Measurements from ENCODE around the gene USP17L15.
"Not testable (repeated sequence)": the region's sequence is repeated elsewhere in the genome, so short reads cannot be mapped to it uniquely, and the experiment has no call there.

Gene USP17L15

DNA sequence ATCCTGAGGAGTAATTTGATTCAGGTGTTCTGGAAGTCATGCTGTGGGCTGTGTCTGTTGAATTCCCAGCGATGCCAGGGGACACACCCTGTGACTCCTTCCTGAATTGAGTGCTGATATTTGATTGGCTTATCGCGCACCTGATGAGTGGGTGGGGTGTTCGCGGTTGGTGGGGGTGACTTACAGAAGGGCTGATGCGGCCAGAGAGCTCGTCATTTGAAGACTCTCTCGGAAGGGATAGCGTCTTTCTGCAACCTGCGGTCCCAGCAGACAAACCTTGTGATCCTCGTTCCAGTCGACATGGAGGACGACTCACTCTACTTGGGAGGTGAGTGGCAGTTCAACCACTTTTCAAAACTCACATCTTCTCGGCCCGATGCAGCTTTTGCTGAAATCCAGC is at the start of gene USP17L15:
Gene USP17L15, plus strand, starts transcription at position 301 of the 400 bp plus-strand sequence. Its CDS starts 0 bp downstream, at position 301.
- CTCF ChIA-PET; POLR2A ChIA-PET; DNase-seq (ENCODE audit: extremely low spot score): not testable (repeated sequence)

GRCh38 chr4:9210357-9210756 is 23.8 kb upstream of the USP17L15 start, which contains the start of gene USP17L10:
USP17L10 (plus strand) TSS chr4:9210657; CDS start chr4:9210657, 0 bp downstream.
- CTCF ChIA-PET; POLR2A ChIA-PET; DNase-seq (ENCODE audit: extremely low spot score): not testable (repeated sequence)

GRCh38 chr4:9214701-9215100 is 19.5 kb upstream of the USP17L15 start:
- POLR2A ChIA-PET; CTCF ChIA-PET; DNase-seq (ENCODE audit: extremely low spot score): not testable (repeated sequence)

DNA sequence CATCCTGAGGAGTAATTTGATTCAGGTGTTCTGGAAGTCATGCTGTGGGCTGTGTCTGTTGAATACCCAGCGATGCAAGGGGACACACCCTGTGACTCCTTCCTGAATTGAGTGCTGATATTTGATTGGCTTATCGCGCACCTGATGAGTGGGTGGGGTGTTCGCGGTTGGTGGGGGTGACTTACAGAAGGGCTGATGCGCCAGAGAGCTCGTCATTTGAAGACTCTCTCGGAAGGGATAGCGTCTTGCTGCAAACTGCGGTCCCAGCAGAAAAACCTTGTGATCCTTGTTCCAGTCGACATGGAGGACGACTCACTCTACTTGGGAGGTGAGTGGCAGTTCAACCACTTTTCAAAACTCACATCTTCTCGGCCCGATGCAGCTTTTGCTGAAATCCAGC is 19.1 kb upstream of the USP17L15 start, which contains the start of gene USP17L11:
Gene USP17L11, plus strand, starts transcription at position 301 of the 400 bp plus-strand sequence. Its CDS starts 0 bp downstream, at position 301.
- POLR2A ChIA-PET; DNase-seq (ENCODE audit: extremely low spot score): not testable (repeated sequence)

GRCh38 chr4:9219852-9220251 is 14.3 kb upstream of the USP17L15 start, which contains the start of gene USP17L12:
USP17L12 (plus strand) TSS chr4:9220152; CDS start chr4:9220152, 0 bp downstream.
- POLR2A ChIA-PET; DNase-seq (ENCODE audit: extremely low spot score); CTCF ChIA-PET: not testable (repeated sequence)

More for the DNA sequence above, 19.1 kb upstream of the USP17L15 start, which contains the start of gene USP17L11:
- CTCF ChIA-PET, result not testable (repeated sequence)

DNA sequence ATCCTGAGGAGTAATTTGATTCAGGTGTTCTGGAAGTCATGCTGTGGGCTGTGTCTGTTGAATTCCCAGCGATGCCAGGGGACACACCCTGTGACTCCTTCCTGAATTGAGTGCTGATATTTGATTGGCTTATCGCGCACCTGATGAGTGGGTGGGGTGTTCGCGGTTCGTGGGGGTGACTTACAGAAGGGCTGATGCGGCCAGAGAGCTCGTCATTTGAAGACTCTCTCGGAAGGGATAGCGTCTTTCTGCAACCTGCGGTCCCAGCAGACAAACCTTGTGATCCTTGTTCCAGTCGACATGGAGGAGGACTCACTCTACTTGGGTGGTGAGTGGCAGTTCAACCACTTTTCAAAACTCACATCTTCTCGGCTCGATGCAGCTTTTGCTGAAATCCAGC is 9.6 kb upstream of the USP17L15 start, which contains the start of gene USP17L13:
Gene USP17L13, plus strand, starts transcription at position 301 of the 400 bp plus-strand sequence. Its CDS starts 0 bp downstream, at position 301.
- CTCF ChIA-PET; DNase-seq (ENCODE audit: extremely low spot score); POLR2A ChIA-PET: not testable (repeated sequence)

DNA sequence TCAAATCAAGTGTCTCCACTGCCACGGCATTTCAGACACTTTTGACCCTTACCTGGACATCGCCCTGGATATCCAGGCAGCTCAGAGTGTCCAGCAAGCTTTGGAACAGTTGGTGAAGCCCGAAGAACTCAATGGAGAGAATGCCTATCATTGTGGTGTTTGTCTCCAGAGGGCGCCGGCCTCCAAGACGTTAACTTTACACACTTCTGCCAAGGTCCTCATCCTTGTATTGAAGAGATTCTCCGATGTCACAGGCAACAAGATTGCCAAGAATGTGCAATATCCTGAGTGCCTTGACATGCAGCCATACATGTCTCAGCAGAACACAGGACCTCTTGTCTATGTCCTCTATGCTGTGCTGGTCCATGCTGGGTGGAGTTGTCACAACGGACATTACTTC is 3.9 kb upstream of the USP17L15 start:
- DNase-seq (ENCODE audit: extremely low spot score); POLR2A ChIA-PET; CTCF ChIA-PET: not testable (repeated sequence)

DNA sequence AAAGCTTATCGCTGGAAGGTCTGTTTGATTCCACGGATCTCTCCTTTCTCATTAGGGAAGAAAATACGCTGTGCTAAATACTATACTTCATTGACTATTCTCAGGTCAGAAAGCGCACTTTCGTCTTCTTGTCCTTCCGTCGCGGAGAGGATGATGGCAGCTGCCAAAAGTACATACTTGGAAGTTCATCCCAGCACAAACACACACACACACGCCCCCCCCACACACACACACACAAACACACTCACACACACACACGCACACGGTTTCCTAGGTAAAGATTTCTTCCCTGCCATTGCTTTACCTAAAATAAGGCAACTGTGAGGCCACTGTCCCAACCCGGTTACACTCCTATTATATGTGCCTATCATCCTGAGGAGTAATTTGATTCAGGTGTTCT is 4.3 kb downstream of the USP17L15 start:
- CTCF ChIA-PET, result not testable (repeated sequence)

DNA sequence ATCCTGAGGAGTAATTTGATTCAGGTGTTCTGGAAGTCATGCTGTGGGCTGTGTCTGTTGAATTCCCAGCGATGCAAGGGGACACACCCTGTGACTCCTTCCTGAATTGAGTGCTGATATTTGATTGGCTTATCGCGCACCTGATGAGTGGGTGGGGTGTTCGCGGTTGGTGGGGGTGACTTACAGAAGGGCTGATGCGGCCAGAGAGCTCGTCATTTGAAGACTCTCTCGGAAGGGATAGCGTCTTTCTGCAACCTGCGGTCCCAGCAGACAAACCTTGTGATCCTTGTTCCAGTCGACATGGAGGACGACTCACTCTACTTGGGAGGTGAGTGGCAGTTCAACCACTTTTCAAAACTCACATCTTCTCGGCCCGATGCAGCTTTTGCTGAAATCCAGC is 9.4 kb downstream of the USP17L15 start, which contains the start of gene USP17L17:
Gene USP17L17, plus strand, starts transcription at position 301 of the 400 bp plus-strand sequence. Its CDS starts 0 bp downstream, at position 301.
- CTCF ChIA-PET; POLR2A ChIA-PET; DNase-seq (ENCODE audit: extremely low spot score): not testable (repeated sequence)

More for the DNA sequence above, 4.3 kb downstream of the USP17L15 start:
- POLR2A ChIA-PET; DNase-seq (ENCODE audit: extremely low spot score): not testable (repeated sequence)

GRCh38 chr4:9247953-9248680 is 13.9 kb downstream of the USP17L15 start, which contains the start of gene USP17L18:
USP17L18 (plus strand) TSS chr4:9248630; CDS start chr4:9248630, 0 bp downstream.
- DNase-seq (ENCODE audit: extremely low spot score); CTCF ChIA-PET; POLR2A ChIA-PET: not testable (repeated sequence)

- DNase-seq (ENCODE audit: extremely low spot score); POLR2A ChIA-PET: not testable (repeated sequence)
These were observed 18.9 kb downstream of the USP17L15 start, which contains the start of gene USP17L19 for GRCh38 chr4:9253078-9253477. USP17L19 (plus strand) TSS chr4:9253378; CDS start chr4:9253378, 0 bp downstream.

DNA sequence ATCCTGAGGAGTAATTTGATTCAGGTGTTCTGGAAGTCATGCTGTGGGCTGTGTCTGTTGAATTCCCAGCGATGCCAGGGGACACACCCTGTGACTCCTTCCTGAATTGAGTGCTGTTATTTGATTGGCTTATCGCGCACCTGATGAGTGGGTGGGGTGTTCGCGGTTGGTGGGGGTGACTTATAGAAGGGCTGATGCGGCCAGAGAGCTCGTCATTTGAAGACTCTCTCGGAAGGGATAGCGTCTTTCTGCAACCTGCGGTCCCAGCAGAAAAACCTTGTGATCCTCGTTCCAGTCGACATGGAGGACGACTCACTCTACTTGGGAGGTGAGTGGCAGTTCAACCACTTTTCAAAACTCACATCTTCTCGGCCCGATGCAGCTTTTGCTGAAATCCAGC is 23.6 kb downstream of the USP17L15 start, which contains the start of gene USP17L20:
Gene USP17L20, plus strand, starts transcription at position 301 of the 400 bp plus-strand sequence. Its CDS starts 0 bp downstream, at position 301.
- POLR2A ChIA-PET; DNase-seq (ENCODE audit: extremely low spot score); CTCF ChIA-PET: not testable (repeated sequence)

More at GRCh38 chr4:9253078-9253477, 18.9 kb downstream of the USP17L15 start, which contains the start of gene USP17L19:
- CTCF ChIA-PET, result not testable (repeated sequence)

GRCh38 chr4:9262572-9262971 is 28.4 kb downstream of the USP17L15 start, which contains the start of gene USP17L21:
USP17L21 (plus strand) TSS chr4:9262872; CDS start chr4:9262872, 0 bp downstream.
- DNase-seq (ENCODE audit: extremely low spot score); CTCF ChIA-PET; POLR2A ChIA-PET: not testable (repeated sequence)

GRCh38 chr4:9267319-9267718 is 33.1 kb downstream of the USP17L15 start, which contains the start of gene USP17L22:
USP17L22 (plus strand) TSS chr4:9267619; CDS start chr4:9267619, 0 bp downstream.
- DNase-seq (ENCODE audit: extremely low spot score); CTCF ChIA-PET; POLR2A ChIA-PET: not testable (repeated sequence)

DNA sequence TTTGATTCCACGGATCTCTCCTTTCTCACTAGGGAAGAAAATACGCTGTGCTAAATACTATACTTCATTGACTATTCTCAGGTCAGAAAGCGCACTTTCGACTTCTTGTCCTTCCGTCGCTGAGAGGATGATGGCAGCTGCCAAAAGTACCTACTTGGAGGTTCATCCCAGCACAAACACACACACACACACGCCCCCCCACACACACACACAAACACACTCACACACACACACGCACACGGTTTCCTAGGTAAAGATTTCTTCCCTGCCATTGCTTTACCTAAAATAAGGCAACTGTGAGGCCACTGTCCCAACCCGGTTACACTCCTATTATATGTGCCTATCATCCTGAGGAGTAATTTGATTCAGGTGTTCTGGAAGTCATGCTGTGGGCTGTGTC is 37.5 kb downstream of the USP17L15 start:
- DNase-seq (ENCODE audit: extremely low spot score); CTCF ChIA-PET; POLR2A ChIA-PET: not testable (repeated sequence)
